WTC11 (cell line): ENCODE data around the gene CCT3.

Experiments used
- ATF1 ChIP-seq: sonication (generic); formaldehyde crosslinking; IDR thresholded peaks from 2 replicates; pipeline ENCODE4 v1.8.1; 2023; ENCODE audit warnings: mild to moderate bottlenecking, moderate library complexity, missing genetic modification reagents
- FOXJ3 ChIP-seq: sonication (generic); formaldehyde crosslinking; IDR thresholded peaks from 2 replicates; pipeline ENCODE4 v1.9.0; 2021; ENCODE audit warnings: missing genetic modification reagents, mild to moderate bottlenecking, borderline replicate concordance
- TP53 ChIP-seq: sonication (generic); formaldehyde crosslinking; IDR thresholded peaks from 2 replicates; pipeline ENCODE4 v1.8.1; 2023; ENCODE audit warnings: mild to moderate bottlenecking, missing genetic modification reagents
- ZNF121 ChIP-seq: sonication (generic); formaldehyde crosslinking; IDR thresholded peaks from 2 replicates; pipeline ENCODE4 v1.8.0; 2023; ENCODE audit warnings: missing genetic modification reagents
- TF ChIP-seq, protein P1 (sequence below): fragments of 200-600 bp; IDR thresholded peaks from 2 replicates; pipeline ENCODE4 v1.8.0; 2022; ENCODE audit warnings: antibody characterized with exemption
- TF ChIP-seq, protein P2 (sequence below): sonication (generic); formaldehyde crosslinking; IDR thresholded peaks from 2 replicates; pipeline ENCODE4 v1.8.0; 2022; ENCODE audit warnings: mild to moderate bottlenecking, missing genetic modification reagents

DNA sequence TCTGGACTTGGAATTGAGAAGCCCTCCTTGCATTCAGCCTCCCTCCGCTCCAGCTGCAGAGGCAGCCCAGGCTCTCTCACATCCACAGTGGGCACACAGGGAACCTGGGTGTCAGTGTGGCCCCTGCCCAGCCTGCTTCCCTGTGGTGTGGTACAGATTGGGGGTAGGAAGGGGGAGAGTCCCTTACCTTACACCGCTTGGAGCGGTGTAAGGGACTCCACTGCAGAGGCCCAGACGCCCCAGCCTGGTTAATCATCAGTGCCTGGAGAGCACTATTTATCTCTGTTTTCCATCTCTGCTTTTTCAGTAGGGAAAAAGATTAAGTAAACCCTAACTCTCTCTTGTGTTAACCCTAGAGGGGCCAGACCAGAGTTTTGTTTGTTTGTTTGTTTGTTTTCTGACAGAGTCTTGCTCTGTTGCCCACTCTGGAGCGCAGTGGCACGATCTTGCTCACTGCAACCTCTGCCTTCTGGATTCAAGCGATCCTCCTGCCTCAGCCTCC, 30.1 kb upstream of the CCT3 start:
- TF ChIP-seq ATF1 (CRISPR knock-in tag) (no peak), FOXJ3 (no peak), TP53 (no peak), ZNF121 (CRISPR knock-in tag) (no peak; the same call in 1 of the 2 replicates)
- TF ChIP-seq, protein P1, sequence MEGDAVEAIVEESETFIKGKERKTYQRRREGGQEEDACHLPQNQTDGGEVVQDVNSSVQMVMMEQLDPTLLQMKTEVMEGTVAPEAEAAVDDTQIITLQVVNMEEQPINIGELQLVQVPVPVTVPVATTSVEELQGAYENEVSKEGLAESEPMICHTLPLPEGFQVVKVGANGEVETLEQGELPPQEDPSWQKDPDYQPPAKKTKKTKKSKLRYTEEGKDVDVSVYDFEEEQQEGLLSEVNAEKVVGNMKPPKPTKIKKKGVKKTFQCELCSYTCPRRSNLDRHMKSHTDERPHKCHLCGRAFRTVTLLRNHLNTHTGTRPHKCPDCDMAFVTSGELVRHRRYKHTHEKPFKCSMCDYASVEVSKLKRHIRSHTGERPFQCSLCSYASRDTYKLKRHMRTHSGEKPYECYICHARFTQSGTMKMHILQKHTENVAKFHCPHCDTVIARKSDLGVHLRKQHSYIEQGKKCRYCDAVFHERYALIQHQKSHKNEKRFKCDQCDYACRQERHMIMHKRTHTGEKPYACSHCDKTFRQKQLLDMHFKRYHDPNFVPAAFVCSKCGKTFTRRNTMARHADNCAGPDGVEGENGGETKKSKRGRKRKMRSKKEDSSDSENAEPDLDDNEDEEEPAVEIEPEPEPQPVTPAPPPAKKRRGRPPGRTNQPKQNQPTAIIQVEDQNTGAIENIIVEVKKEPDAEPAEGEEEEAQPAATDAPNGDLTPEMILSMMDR: no peak
- TF ChIP-seq, protein P2, sequence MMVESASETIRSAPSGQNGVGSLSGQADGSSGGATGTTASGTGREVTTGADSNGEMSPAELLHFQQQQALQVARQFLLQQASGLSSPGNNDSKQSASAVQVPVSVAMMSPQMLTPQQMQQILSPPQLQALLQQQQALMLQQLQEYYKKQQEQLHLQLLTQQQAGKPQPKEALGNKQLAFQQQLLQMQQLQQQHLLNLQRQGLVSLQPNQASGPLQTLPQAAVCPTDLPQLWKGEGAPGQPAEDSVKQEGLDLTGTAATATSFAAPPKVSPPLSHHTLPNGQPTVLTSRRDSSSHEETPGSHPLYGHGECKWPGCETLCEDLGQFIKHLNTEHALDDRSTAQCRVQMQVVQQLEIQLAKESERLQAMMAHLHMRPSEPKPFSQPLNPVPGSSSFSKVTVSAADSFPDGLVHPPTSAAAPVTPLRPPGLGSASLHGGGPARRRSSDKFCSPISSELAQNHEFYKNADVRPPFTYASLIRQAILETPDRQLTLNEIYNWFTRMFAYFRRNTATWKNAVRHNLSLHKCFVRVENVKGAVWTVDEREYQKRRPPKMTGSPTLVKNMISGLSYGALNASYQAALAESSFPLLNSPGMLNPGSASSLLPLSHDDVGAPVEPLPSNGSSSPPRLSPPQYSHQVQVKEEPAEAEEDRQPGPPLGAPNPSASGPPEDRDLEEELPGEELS (CRISPR knock-in tag): no peak
